ENCODE measurements around the gene RALGAPA2.

The RALGAPA2 gene

DNA sequence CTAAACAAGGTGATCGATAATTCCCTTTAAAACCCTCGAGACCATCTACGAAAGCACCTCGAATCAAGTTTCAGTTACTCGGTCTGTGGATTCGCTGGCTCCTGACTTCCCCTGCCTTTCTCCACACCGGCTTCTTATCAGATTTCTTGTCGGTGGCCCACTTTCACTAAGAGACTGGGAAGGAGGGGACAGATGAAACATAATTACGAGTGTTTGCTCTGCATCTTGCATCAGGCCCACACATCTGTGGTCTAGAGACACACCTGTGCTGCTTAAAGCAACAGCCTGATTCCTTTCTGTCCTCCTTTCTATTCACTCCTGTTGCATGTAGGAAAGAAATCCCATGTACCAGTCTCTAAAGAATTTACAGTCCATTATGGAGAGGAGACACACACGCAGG lies 306.8 kb downstream of the RALGAPA2 start:
- no peak overlapping the region for H3K4me2 ChIP-seq (ENCODE audit: low read length)
- no peaks in the 10 kb centered on the region for H3K27me3 ChIP-seq (ENCODE audit: control insufficient read depth, insufficient read depth, low read length)
- no peaks in the 10 kb centered on the region for H3K4me1 ChIP-seq (ENCODE audit: control insufficient read depth, insufficient read depth, low read length)
- H3K9ac ChIP-seq (ENCODE audit: low read depth, low read length) = no peak overlapping the region
- H3K4me3 ChIP-seq (ENCODE audit: low read length) = no peak overlapping the region
- no peaks in the 10 kb centered on the region for H3K9me3 ChIP-seq (replicated peaks; ENCODE audit: low read length)
- no peaks in the 10 kb centered on the region for H3K36me3 ChIP-seq (ENCODE audit: insufficient read depth, low read length)

DNA sequence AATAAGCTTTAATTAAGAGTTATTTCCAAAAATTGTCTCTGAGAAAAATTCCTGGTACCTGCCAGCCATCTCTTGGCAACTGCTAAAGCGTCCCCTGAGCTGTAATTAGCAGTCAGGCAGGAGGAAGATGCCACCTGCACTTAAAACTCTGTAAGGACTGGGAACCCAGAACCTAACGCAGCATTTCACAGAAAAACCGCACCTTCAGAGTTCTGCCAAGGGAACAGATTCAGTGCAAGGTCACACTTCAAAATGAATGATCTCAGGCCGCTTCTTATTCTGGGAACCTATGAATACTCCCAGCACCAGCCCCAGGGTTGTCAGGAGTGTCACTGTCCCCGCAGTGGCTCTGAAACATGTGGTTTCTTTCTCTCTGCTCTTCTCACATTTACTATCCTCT lies 307.8 kb downstream of the RALGAPA2 start:
- Histone ChIP-seq H3K4me2 (ENCODE audit: low read length) (no peak overlapping the region), H3K9me3 (replicated peaks; ENCODE audit: low read length) (no peaks in the 10 kb centered on the region), H3K27me3 (ENCODE audit: control insufficient read depth, insufficient read depth, low read length) (no peaks in the 10 kb centered on the region), H3K4me3 (ENCODE audit: low read length) (no peak overlapping the region), H3K9ac (ENCODE audit: low read depth, low read length) (no peak overlapping the region), H3K36me3 (ENCODE audit: insufficient read depth, low read length) (no peaks in the 10 kb centered on the region), H3K4me1 (ENCODE audit: control insufficient read depth, insufficient read depth, low read length) (no peaks in the 10 kb centered on the region)

DNA sequence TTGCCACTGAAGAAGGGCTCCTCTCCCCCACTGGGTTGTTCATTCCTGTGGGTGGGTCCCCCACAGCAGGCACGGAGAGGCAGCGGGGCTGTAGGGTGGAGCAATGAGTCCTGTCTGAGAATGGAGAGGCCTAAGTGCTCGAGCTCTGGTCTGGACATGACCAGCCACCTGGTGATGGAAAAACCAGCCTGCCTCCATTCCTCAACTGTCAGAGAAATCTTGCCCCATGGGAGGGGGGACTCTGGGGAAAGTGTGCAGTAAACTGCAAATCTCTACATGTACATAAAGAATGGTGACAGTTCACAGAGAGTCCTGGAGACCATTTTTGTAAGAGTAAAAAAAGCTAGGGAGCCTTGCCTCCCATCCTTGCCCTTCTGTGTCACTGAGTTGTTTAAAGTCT lies 310.5 kb downstream of the RALGAPA2 start:
- H3K9me3 ChIP-seq (replicated peaks; ENCODE audit: low read length) = no peaks in the 10 kb centered on the region
- H3K4me2 ChIP-seq (ENCODE audit: low read length) = no peak overlapping the region
- H3K4me1 ChIP-seq (ENCODE audit: control insufficient read depth, insufficient read depth, low read length) = no peaks in the 10 kb centered on the region
- no peaks in the 10 kb centered on the region for H3K36me3 ChIP-seq (ENCODE audit: insufficient read depth, low read length)
- H3K27me3 ChIP-seq (ENCODE audit: control insufficient read depth, insufficient read depth, low read length) = no peaks in the 10 kb centered on the region
- no peak overlapping the region for H3K9ac ChIP-seq (ENCODE audit: low read depth, low read length)
- H3K4me3 ChIP-seq (ENCODE audit: low read length) = no peak overlapping the region

GRCh38 chr20:20399531-20400500 lies 312.6 kb downstream of the RALGAPA2 start:
- H3K36me3 ChIP-seq (ENCODE audit: insufficient read depth, low read length) = no peaks in the 10 kb centered on the region

DNA sequence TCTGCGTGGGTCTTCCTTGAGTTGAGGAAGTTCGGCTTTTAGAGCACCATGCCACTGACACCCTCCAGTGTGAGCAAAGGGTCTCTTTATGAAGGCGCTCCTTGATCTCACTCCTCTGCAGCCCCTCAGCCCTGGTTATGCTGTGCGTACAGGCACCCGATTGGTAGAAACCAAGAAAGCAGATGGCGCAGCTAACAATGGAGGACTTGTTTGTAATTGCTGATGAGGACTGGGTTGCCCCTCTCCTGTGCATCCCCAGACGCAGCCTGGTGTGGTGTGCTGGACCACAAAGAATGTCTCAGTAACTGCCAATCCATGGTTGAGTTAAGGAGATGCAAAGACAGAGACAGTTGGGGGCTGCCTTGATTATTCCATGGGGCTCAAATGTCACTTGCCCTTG lies 314.3 kb downstream of the RALGAPA2 start:
- Histone ChIP-seq H3K9me3 (replicated peaks; ENCODE audit: low read length) (no peaks in the 10 kb centered on the region), H3K4me2 (ENCODE audit: low read length) (no peak overlapping the region), H3K4me1 (ENCODE audit: control insufficient read depth, insufficient read depth, low read length) (no peaks in the 10 kb centered on the region), H3K27me3 (ENCODE audit: control insufficient read depth, insufficient read depth, low read length) (no peaks in the 10 kb centered on the region), H3K4me3 (ENCODE audit: low read length) (no peak overlapping the region), H3K9ac (ENCODE audit: low read depth, low read length) (no peak overlapping the region), H3K36me3 (ENCODE audit: insufficient read depth, low read length) (no peaks in the 10 kb centered on the region)

More at GRCh38 chr20:20399531-20400500, 312.6 kb downstream of the RALGAPA2 start:
- Histone ChIP-seq H3K27me3 (ENCODE audit: control insufficient read depth, insufficient read depth, low read length) (no peaks in the 10 kb centered on the region), H3K9me3 (replicated peaks; ENCODE audit: low read length) (no peaks in the 10 kb centered on the region), H3K4me2 (ENCODE audit: low read length) (no peak overlapping the region), H3K9ac (ENCODE audit: low read depth, low read length) (no peak overlapping the region), H3K4me1 (ENCODE audit: control insufficient read depth, insufficient read depth, low read length) (no peaks in the 10 kb centered on the region), H3K4me3 (ENCODE audit: low read length) (no peak overlapping the region)

DNA sequence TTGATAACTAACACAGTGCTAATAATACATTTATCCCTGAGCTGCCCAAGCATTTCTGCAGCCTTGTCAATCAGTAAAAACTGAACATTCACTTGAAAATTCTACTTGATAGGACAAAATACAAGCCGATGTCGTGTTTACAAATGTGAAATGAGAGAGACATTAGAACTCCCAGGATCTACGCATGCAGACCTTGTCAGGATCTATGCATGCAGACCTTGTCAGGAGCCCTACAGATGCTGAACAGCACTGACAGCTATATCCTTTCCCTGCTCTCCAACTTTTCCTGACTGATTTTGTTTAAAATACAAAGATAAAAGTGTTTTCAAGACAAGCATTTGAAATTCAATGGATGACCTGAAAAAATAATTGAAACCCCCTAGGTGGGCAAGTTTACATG lies 315.6 kb downstream of the RALGAPA2 start:
- Histone ChIP-seq H3K4me3 (ENCODE audit: low read length) (no peak overlapping the region), H3K9ac (ENCODE audit: low read depth, low read length) (no peak overlapping the region), H3K36me3 (ENCODE audit: insufficient read depth, low read length) (no peaks in the 10 kb centered on the region)

DNA sequence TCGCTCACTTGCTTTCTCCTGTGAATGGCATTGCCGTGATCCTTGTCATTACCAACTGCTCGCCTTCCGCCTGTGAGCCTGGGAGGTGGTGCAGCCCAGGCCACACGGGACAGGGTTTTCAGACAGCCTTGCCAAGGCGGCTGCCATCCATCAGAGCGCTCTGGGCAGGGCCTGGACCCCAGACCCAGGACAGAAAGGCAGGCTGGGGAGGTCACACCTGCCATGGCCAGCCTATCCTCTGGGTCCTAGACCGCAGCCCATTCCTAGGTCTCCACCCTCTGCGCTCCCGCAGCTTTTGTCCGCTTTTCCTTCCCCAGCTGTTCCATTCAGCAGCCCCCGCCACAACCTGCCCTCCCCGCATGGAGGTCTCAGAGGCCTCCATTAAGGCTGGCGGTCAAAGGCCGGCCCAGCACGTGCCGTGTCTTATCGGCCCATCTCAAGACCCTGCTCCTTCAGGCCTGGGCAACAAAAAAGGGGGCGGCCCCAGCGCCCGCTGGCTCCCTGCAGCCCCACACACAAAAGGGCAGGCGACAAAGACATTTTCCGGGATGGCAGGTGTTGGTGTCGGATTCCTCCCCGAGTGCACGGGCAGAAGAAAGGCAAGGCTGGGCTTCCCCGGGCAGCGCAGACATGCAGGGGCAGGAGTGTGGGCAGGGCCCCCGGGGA lies 316.4 kb downstream of the RALGAPA2 start:
- no peak overlapping the region for H3K4me2 ChIP-seq (ENCODE audit: low read length)
- H3K27me3 ChIP-seq (ENCODE audit: control insufficient read depth, insufficient read depth, low read length) = no peaks in the 10 kb centered on the region
- H3K4me3 ChIP-seq (ENCODE audit: low read length) = no peak overlapping the region
- H3K4me1 ChIP-seq (ENCODE audit: control insufficient read depth, insufficient read depth, low read length) = no peaks in the 10 kb centered on the region
- H3K36me3 ChIP-seq (ENCODE audit: insufficient read depth, low read length) = no peaks in the 10 kb centered on the region
- H3K9me3 ChIP-seq (replicated peaks; ENCODE audit: low read length) = no peaks in the 10 kb centered on the region
- H3K9ac ChIP-seq (ENCODE audit: low read depth, low read length) = no peak overlapping the region

More for the DNA sequence above, 315.6 kb downstream of the RALGAPA2 start:
- Histone ChIP-seq H3K4me1 (ENCODE audit: control insufficient read depth, insufficient read depth, low read length) (no peaks in the 10 kb centered on the region), H3K4me2 (ENCODE audit: low read length) (no peak overlapping the region), H3K27me3 (ENCODE audit: control insufficient read depth, insufficient read depth, low read length) (no peaks in the 10 kb centered on the region), H3K9me3 (replicated peaks; ENCODE audit: low read length) (no peaks in the 10 kb centered on the region)

DNA sequence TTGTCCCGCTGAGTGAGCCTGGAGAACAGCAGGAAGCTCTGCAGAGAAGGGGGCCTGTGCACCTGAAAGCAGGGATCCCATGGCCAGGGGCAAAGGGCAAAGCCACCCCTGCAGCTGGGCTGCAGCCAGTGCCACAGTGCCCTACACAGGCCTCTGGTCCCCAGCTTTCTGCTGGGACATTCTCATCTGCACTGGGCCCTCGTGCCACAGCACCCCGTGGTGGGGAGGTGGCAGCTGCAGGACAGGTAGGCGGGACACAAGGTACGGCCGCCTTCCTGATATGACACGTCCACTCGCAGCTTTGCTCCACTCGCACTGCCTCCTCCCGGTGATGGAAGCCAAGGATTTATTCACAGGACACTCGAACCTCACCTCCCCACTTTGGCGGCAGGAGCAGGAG lies 317.4 kb downstream of the RALGAPA2 start:
- no peaks in the 10 kb centered on the region for H3K9me3 ChIP-seq (replicated peaks; ENCODE audit: low read length)
- H3K4me3 ChIP-seq (ENCODE audit: low read length) = no peak overlapping the region
- no peak overlapping the region for H3K4me2 ChIP-seq (ENCODE audit: low read length)
- no peaks in the 10 kb centered on the region for H3K36me3 ChIP-seq (ENCODE audit: insufficient read depth, low read length)
- no peaks in the 10 kb centered on the region for H3K4me1 ChIP-seq (ENCODE audit: control insufficient read depth, insufficient read depth, low read length)
- no peaks in the 10 kb centered on the region for H3K27me3 ChIP-seq (ENCODE audit: control insufficient read depth, insufficient read depth, low read length)
- H3K9ac ChIP-seq (ENCODE audit: low read depth, low read length) = no peak overlapping the region

GRCh38 chr20:20393207-20394120 lies 319.0 kb downstream of the RALGAPA2 start:
- H3K9me3 ChIP-seq (replicated peaks; ENCODE audit: low read length) = no peaks in the 10 kb centered on the region
- no peaks in the 10 kb centered on the region for H3K4me1 ChIP-seq (ENCODE audit: control insufficient read depth, insufficient read depth, low read length)
- H3K36me3 ChIP-seq (ENCODE audit: insufficient read depth, low read length) = no peaks in the 10 kb centered on the region
- H3K9ac ChIP-seq (ENCODE audit: low read depth, low read length) = no peak overlapping the region
- no peaks in the 10 kb centered on the region for H3K27me3 ChIP-seq (ENCODE audit: control insufficient read depth, insufficient read depth, low read length)
- no peak overlapping the region for H3K4me2 ChIP-seq (ENCODE audit: low read length)
- H3K4me3 ChIP-seq (ENCODE audit: low read length) = no peak overlapping the region

DNA sequence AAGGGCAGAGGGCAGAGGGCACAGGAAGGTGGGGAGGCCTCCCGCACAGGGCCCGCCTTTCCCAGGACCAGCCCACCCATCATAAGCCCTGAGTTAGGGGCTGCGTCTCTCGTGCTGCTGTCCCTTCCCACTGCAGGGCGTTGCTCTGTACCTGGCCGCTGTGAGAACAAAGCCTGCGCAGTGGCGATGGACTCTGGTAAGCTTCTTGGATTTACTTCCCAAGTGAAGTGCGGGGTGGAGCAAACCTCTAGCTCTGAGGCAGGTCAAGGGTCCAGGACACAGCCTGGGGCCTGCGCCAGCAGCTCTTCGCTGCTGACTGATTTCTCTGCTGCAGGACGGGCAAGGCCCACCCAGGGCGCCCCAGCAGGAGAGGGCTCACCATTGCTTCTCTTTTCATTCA lies 320.7 kb downstream of the RALGAPA2 start:
- Histone ChIP-seq H3K9ac (ENCODE audit: low read depth, low read length) (no peak overlapping the region), H3K9me3 (replicated peaks; ENCODE audit: low read length) (no peaks in the 10 kb centered on the region), H3K4me2 (ENCODE audit: low read length) (no peak overlapping the region), H3K36me3 (ENCODE audit: insufficient read depth, low read length) (no peaks in the 10 kb centered on the region), H3K27me3 (ENCODE audit: control insufficient read depth, insufficient read depth, low read length) (no peaks in the 10 kb centered on the region), H3K4me3 (ENCODE audit: low read length) (no peak overlapping the region), H3K4me1 (ENCODE audit: control insufficient read depth, insufficient read depth, low read length) (no peaks in the 10 kb centered on the region)

GRCh38 chr20:20391115-20391514 lies 321.3 kb downstream of the RALGAPA2 start:
- H3K36me3 ChIP-seq (ENCODE audit: insufficient read depth, low read length) = no peaks in the 10 kb centered on the region
- no peaks in the 10 kb centered on the region for H3K4me1 ChIP-seq (ENCODE audit: control insufficient read depth, insufficient read depth, low read length)
- H3K9me3 ChIP-seq (replicated peaks; ENCODE audit: low read length) = no peaks in the 10 kb centered on the region
- no peak overlapping the region for H3K4me2 ChIP-seq (ENCODE audit: low read length)
- H3K9ac ChIP-seq (ENCODE audit: low read depth, low read length) = no peak overlapping the region
- H3K4me3 ChIP-seq (ENCODE audit: low read length) = no peak overlapping the region
- H3K27me3 ChIP-seq (ENCODE audit: control insufficient read depth, insufficient read depth, low read length) = no peaks in the 10 kb centered on the region
